ENCODE data around the gene PLXNB1. TPM values are rescaled to one million over a fixed set of nuclear protein-coding genes. Genes with fewer than 3 reads are reported as not detected.

The PLXNB1 gene
- total and polyA plus RNA-seq, 2 of the 13 experiments (the other 11 are each of a cell fraction or from before 2014, with no cell fraction given) = 86.0 to 143 TPM

DNA sequence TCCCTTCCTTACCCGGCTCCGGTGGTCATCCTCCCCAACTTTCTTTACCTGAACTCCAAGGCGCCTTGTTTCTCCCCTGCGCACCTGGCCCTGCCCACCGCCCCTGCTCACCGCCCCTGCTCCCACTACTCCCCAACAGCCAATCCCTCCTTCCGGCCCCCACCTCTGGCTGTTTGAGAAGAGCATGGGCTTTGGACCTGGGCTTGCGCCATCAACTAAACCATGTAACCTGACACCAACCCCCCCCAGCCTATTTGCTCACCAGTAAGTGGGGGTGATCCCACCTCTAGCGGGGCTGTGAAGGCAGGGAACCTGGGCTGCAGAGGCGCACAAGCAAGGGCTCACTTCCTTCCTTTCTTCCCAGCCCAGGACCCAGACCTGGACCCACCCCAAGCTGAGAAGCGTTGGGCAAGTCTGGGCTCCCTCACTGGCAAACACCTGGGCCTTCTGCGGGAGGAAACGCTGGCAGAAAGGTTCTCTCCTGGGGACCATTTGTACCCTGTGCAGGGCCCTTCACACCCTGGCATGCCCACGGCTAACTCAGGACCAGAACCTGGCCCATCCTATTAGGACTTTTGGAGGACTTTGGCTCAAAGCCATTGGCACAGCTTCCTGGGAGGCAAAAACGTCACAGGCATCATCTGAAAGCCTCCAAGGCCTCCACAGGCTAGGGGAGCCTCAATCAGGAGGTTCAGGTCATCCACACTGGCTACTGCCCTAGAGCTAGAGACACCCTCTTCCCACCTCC is at the start of gene PLXNB1 (continued):
- TF ChIP-seq CBX5 (CRISPR knock-in tag; IDR thresholded peaks at IDR 0.05; ENCODE audit: borderline replicate concordance) (no peak; the same call in 1 of the 2 replicates), NFRKB (IDR thresholded peaks at IDR 0.05) (no peak), ZNF230 (CRISPR knock-in tag; IDR thresholded peaks at IDR 0.05) (peak; percentile 64; the same call in 1 of the 2 replicates), ARHGAP35 (CRISPR knock-in tag; IDR thresholded peaks at IDR 0.05; ENCODE audit: borderline replicate concordance) (peak; percentile 49; the same call in 1 of the 2 replicates), ZC3H4 (CRISPR knock-in tag; IDR thresholded peaks at IDR 0.05; ENCODE audit: borderline replicate concordance) (no peak), SAP130 (CRISPR knock-in tag; IDR thresholded peaks at IDR 0.05; ENCODE audit: low read depth) (peak; percentile 97), SNAI1 (CRISPR knock-in tag; IDR thresholded peaks at IDR 0.05; ENCODE audit: borderline replicate concordance) (peak; percentile 66; the same call in 1 of the 2 replicates), NCOA2 (CRISPR knock-in tag; IDR thresholded peaks at IDR 0.05) (peak; percentile 93), RBFOX2 (IDR thresholded peaks at IDR 0.05; ENCODE audit: low read depth, low read length) (no peak), SMYD3 (CRISPR knock-in tag; IDR thresholded peaks at IDR 0.05) (no peak), RAD51 (IDR thresholded peaks at IDR 0.05; ENCODE audit: borderline replicate concordance) (no peak), ZNF33A (CRISPR knock-in tag; IDR thresholded peaks at IDR 0.05; ENCODE audit: borderline replicate concordance) (no peak)
- TF ChIP-seq, protein P1, sequence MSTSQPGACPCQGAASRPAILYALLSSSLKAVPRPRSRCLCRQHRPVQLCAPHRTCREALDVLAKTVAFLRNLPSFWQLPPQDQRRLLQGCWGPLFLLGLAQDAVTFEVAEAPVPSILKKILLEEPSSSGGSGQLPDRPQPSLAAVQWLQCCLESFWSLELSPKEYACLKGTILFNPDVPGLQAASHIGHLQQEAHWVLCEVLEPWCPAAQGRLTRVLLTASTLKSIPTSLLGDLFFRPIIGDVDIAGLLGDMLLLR (CRISPR knock-in tag; IDR thresholded peaks at IDR 0.05) = peak; percentile 91
- TF ChIP-seq, protein P2, sequence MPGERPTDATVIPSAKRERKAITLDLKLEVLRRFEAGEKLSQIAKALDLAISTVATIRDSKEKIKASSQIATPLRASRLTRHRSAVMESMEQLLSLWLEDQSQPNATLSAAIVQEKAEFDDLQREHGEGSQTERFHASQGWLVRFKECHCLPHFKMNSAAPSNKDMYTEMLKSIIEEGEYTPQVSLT (CRISPR knock-in tag; IDR thresholded peaks at IDR 0.05; ENCODE audit: borderline replicate concordance, low read depth) = no peak
- TF ChIP-seq, protein P3, sequence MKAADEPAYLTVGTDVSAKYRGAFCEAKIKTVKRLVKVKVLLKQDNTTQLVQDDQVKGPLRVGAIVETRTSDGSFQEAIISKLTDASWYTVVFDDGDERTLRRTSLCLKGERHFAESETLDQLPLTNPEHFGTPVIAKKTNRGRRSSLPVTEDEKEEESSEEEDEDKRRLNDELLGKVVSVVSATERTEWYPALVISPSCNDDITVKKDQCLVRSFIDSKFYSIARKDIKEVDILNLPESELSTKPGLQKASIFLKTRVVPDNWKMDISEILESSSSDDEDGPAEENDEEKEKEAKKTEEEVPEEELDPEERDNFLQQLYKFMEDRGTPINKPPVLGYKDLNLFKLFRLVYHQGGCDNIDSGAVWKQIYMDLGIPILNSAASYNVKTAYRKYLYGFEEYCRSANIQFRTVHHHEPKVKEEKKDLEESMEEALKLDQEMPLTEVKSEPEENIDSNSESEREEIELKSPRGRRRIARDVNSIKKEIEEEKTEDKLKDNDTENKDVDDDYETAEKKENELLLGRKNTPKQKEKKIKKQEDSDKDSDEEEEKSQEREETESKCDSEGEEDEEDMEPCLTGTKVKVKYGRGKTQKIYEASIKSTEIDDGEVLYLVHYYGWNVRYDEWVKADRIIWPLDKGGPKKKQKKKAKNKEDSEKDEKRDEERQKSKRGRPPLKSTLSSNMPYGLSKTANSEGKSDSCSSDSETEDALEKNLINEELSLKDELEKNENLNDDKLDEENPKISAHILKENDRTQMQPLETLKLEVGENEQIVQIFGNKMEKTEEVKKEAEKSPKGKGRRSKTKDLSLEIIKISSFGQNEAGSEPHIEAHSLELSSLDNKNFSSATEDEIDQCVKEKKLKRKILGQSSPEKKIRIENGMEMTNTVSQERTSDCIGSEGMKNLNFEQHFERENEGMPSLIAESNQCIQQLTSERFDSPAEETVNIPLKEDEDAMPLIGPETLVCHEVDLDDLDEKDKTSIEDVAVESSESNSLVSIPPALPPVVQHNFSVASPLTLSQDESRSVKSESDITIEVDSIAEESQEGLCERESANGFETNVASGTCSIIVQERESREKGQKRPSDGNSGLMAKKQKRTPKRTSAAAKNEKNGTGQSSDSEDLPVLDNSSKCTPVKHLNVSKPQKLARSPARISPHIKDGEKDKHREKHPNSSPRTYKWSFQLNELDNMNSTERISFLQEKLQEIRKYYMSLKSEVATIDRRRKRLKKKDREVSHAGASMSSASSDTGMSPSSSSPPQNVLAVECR (CRISPR knock-in tag; IDR thresholded peaks at IDR 0.05; ENCODE audit: borderline replicate concordance) = peak; percentile 85; the same call in 1 of the 2 replicates
- TF ChIP-seq, protein P4, sequence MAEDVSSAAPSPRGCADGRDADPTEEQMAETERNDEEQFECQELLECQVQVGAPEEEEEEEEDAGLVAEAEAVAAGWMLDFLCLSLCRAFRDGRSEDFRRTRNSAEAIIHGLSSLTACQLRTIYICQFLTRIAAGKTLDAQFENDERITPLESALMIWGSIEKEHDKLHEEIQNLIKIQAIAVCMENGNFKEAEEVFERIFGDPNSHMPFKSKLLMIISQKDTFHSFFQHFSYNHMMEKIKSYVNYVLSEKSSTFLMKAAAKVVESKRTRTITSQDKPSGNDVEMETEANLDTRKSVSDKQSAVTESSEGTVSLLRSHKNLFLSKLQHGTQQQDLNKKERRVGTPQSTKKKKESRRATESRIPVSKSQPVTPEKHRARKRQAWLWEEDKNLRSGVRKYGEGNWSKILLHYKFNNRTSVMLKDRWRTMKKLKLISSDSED (CRISPR knock-in tag; IDR thresholded peaks at IDR 0.05) = no peak
- TF ChIP-seq, protein P5, sequence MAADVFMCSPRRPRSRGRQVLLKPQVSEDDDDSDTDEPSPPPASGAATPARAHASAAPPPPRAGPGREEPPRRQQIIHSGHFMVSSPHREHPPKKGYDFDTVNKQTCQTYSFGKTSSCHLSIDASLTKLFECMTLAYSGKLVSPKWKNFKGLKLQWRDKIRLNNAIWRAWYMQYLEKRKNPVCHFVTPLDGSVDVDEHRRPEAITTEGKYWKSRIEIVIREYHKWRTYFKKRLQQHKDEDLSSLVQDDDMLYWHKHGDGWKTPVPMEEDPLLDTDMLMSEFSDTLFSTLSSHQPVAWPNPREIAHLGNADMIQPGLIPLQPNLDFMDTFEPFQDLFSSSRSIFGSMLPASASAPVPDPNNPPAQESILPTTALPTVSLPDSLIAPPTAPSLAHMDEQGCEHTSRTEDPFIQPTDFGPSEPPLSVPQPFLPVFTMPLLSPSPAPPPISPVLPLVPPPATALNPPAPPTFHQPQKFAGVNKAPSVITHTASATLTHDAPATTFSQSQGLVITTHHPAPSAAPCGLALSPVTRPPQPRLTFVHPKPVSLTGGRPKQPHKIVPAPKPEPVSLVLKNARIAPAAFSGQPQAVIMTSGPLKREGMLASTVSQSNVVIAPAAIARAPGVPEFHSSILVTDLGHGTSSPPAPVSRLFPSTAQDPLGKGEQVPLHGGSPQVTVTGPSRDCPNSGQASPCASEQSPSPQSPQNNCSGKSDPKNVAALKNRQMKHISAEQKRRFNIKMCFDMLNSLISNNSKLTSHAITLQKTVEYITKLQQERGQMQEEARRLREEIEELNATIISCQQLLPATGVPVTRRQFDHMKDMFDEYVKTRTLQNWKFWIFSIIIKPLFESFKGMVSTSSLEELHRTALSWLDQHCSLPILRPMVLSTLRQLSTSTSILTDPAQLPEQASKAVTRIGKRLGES (CRISPR knock-in tag; IDR thresholded peaks at IDR 0.05; ENCODE audit: borderline replicate concordance) = no peak
- TF ChIP-seq, protein P6, sequence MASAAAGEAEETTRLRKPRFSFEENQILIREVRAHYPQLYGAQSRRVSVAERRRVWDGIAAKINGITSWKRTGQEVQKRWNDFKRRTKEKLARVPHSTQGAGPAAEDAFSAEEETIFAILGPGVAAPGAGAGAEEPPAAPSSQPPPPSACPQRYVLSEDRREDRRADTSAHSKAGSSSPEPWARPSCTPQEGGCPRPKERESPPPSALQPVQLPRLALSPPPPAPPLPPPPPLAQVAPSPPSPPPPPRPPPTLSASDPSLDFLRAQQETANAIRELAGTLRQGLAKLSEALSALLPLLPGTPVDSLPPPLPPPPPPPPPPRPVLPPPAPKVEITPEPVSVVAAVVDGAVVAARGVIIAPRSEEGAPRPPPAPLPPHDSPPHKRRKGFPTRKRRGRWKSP (CRISPR knock-in tag; IDR thresholded peaks at IDR 0.05) = peak; percentile 70

Data from HepG2 (cell line).